ENCODE measurements around the gene KRTAP4-3. TPM values are rescaled to one million over a fixed set of nuclear protein-coding genes. Genes with fewer than 3 reads are reported as not detected.
"Not testable (repeated sequence)": the region's sequence is repeated elsewhere in the genome, so short reads cannot be mapped to it uniquely, and the experiment has no call there.

KRTAP4-3 gene
- total RNA-seq, 4 donors from 2014 or later = not detected

- H3K4me1 ChIP-seq = no peaks in the 10 kb centered on the region
- TF ChIP-seq CTCF (IDR thresholded peaks at IDR 0.05 in 4 of 5, conservative IDR thresholded peaks at IDR 0.05 in 1 of 5) (no peak), POLR2A (IDR thresholded peaks at IDR 0.05) (no peak)
- H3K9me3 ChIP-seq = no peaks in the 10 kb centered on the region
- intact Hi-C loops (cut with DNase I; ENCODE audit: low total_unique reads) (no loop called here), in situ Hi-C loops (cut with MboI; ENCODE audit: low sequenced_read_pairs in 4 of 4) (loop anchor here in 1 of 4 donors (25.0 kb wide), 1 partner anchor 98 kb away; the partner anchor contains the start of genes KRTAP9-6 and KRTAP9-9)
- no peak for DNase-seq
- H3K27ac ChIP-seq = no peak overlapping the region
- no peak overlapping the region for H3K4me3 ChIP-seq
- no peak for ATAC-seq
- no peaks in the 10 kb centered on the region for H3K27me3 ChIP-seq
- no peaks in the 10 kb centered on the region for H3K36me3 ChIP-seq
Observed at GRCh38 chr17:41163828-41164227, 4.2 kb downstream of the KRTAP4-3 start.

GRCh38 chr17:41160648-41161047 lies 7.4 kb downstream of the KRTAP4-3 start, which contains the start of gene KRTAP4-4:
TSS of gene KRTAP4-4 (minus strand) at chr17:41160748. CDS start at chr17:41160691, 57 bp downstream.
- no peaks in the 10 kb centered on the region for H3K4me1 ChIP-seq
- no peaks in the 10 kb centered on the region for H3K36me3 ChIP-seq
- no peak for TF ChIP-seq CTCF (IDR thresholded peaks at IDR 0.05 in 4 of 5, conservative IDR thresholded peaks at IDR 0.05 in 1 of 5)
- TF ChIP-seq POLR2A (IDR thresholded peaks at IDR 0.05) = no peak
- DNase-seq = no peak
- intact Hi-C loops (cut with DNase I; ENCODE audit: low total_unique reads) (no loop called here), in situ Hi-C loops (cut with MboI; ENCODE audit: low sequenced_read_pairs in 4 of 4) (loop anchor here in 1 of 4 donors (25.0 kb wide), 1 partner anchor 102 kb away; the partner anchor contains the start of genes KRTAP9-6 and KRTAP9-9)
- peaks cover 3 to 8% (median 4%) of the 10 kb centered on the region in 3 donors for H3K27me3 ChIP-seq
- no peaks in the 10 kb centered on the region for H3K9me3 ChIP-seq
- no peak within 1 kb of the TSS for H3K27ac ChIP-seq
- H3K4me3 ChIP-seq = no peak within 1 kb of the TSS
- ATAC-seq = no peak

GRCh38 chr17:41160190-41160589 lies 7.8 kb downstream of the KRTAP4-3 start:
- H3K27me3 ChIP-seq; intact Hi-C loops (cut with DNase I; ENCODE audit: low total_unique reads); H3K4me1 ChIP-seq; DNase-seq; H3K36me3 ChIP-seq; H3K4me3 ChIP-seq; H3K27ac ChIP-seq; H3K9me3 ChIP-seq; ATAC-seq: not testable (repeated sequence)
- in situ Hi-C loops (cut with MboI; ENCODE audit: low sequenced_read_pairs in 4 of 4) = loop anchor here in 1 of 4 donors (25.0 kb wide), 1 partner anchor 102 kb away; the partner anchor contains the start of genes KRTAP9-6 and KRTAP9-9

GRCh38 chr17:41153856-41154255 lies 14.2 kb downstream of the KRTAP4-3 start:
- in situ Hi-C loops (cut with MboI; ENCODE audit: low sequenced_read_pairs in 4 of 4) = loop anchor here in 1 of 4 donors (25.0 kb wide), 1 partner anchor 108 kb away; the partner anchor contains the start of genes KRTAP9-6 and KRTAP9-9

More at GRCh38 chr17:41153856-41154255, 14.2 kb downstream of the KRTAP4-3 start:
- no peaks in the 10 kb centered on the region for H3K4me1 ChIP-seq
- H3K9me3 ChIP-seq = no peaks in the 10 kb centered on the region
- no peak overlapping the region for H3K4me3 ChIP-seq
- no peaks in the 10 kb centered on the region for H3K36me3 ChIP-seq
- intact Hi-C loops (cut with DNase I; ENCODE audit: low total_unique reads) = no loop called here
- H3K27ac ChIP-seq = no peak overlapping the region
- DNase-seq (no peak), ATAC-seq (no peak)
- H3K27me3 ChIP-seq = peaks cover 6 to 8% (median 8%) of the 10 kb centered on the region in 3 donors
- no peak for TF ChIP-seq CTCF (IDR thresholded peaks at IDR 0.05 in 4 of 5, conservative IDR thresholded peaks at IDR 0.05 in 1 of 5)
- no peak for TF ChIP-seq POLR2A (IDR thresholded peaks at IDR 0.05)

Measured in gastrocnemius medialis (tissue), 4 donors.